Measurements from ENCODE around the gene UHRF2. TPM values are rescaled to one million over a fixed set of nuclear protein-coding genes. Genes with fewer than 3 reads are reported as not detected.
"Not testable (repeated sequence)": the region's sequence is repeated elsewhere in the genome, so short reads cannot be mapped to it uniquely, and the experiment has no call there.

UHRF2 gene
- total RNA-seq, 1 experiment from 2014 or later, result 31.3 TPM

- Histone ChIP-seq H3K79me2 (ENCODE audit: low read length) (peaks cover 96% of the 10 kb centered on the region), H3K9ac (ENCODE audit: low read length) (no peak overlapping the region), H3F3A (ENCODE audit: low read length, unreplicated experiment) (no peaks in the 10 kb centered on the region), H2AFZ (ENCODE audit: low read length) (no peak overlapping the region), H3K9me2 (replicated peaks; ENCODE audit: low read length) (no peaks in the 10 kb centered on the region), H3K36me3 (ENCODE audit: low read depth, low read length) (no peaks in the 10 kb centered on the region; the same call in 1 of the 2 replicates), H3K9me3 (ENCODE audit: low read length) (no peaks in the 10 kb centered on the region), H3K4me1 (ENCODE audit: insufficient read depth, low read length) (no peaks in the 10 kb centered on the region), H3K4me2 (ENCODE audit: low read length) (no peak overlapping the region), H3K27me3 (ENCODE audit: low read length) (no peaks in the 10 kb centered on the region), H3K4me3 (ENCODE audit: low read length) (no peak overlapping the region), H3K27ac (ENCODE audit: low read length) (no peak overlapping the region), H4K20me1 (ENCODE audit: low read length) (peaks cover 9% of the 10 kb centered on the region; the same call in 1 of the 2 replicates)
- TF ChIP-seq EZH2phosphoT487 (IDR thresholded peaks at IDR 0.05; ENCODE audit: borderline replicate concordance, low read length) (no peak), CTCF (conservative IDR thresholded peaks at IDR 0.05; ENCODE audit: low read depth, low read length) (no peak), EZH2 (IDR thresholded peaks at IDR 0.05; ENCODE audit: low read length, unreplicated experiment) (no peak)
- ATAC-seq, result no peak
- ChIA-PET POLR2A (ENCODE audit: unreplicated experiment) (no interaction called here), CTCF (no interaction called here)
- intact Hi-C loops (cut with micrococcal nuclease), result no loop called here
- no peak for DNase-seq
- BruUV-seq (replicated peaks), result no TSS peak
Observed at GRCh38 chr9:6450641-6451375, 37.8 kb downstream of the UHRF2 start.

- H3F3A ChIP-seq (ENCODE audit: low read length, unreplicated experiment); BruUV-seq (replicated peaks); ATAC-seq; H3K4me3 ChIP-seq (ENCODE audit: low read length); H2AFZ ChIP-seq (ENCODE audit: low read length); intact Hi-C loops (cut with micrococcal nuclease); H3K9me3 ChIP-seq (ENCODE audit: low read length); H3K4me2 ChIP-seq (ENCODE audit: low read length); H3K27ac ChIP-seq (ENCODE audit: low read length); H3K36me3 ChIP-seq (ENCODE audit: low read depth, low read length); CTCF ChIA-PET; POLR2A ChIA-PET (ENCODE audit: unreplicated experiment); H3K9ac ChIP-seq (ENCODE audit: low read length); DNase-seq; H3K27me3 ChIP-seq (ENCODE audit: low read length); H3K4me1 ChIP-seq (ENCODE audit: insufficient read depth, low read length); H4K20me1 ChIP-seq (ENCODE audit: low read length); H3K9me2 ChIP-seq (replicated peaks; ENCODE audit: low read length): not testable (repeated sequence)
- peaks cover 96% of the 10 kb centered on the region for H3K79me2 ChIP-seq (ENCODE audit: low read length)
Observed at GRCh38 chr9:6455292-6455691, 42.3 kb downstream of the UHRF2 start.

DNA sequence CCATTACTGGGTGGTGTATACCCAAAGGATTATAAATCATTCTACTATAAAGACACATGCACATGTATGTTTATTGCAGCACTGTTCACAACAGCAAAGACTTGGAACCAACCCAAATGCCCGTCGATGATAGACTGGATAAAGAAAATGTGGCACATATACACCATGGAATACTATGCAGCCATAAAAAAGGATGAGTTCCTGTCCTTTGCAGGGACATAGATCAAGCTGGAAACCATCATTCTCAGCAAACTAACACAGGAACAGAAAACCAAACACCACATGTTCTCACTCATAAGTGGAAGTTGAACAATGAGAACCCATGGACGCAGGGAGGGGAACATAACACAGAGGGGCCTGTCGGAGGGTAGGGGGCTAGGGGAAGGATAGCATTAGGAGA is 45.7 kb downstream of the UHRF2 start:
- H3K27me3 ChIP-seq (ENCODE audit: low read length); H3K9me3 ChIP-seq (ENCODE audit: low read length); intact Hi-C loops (cut with micrococcal nuclease); BruUV-seq (replicated peaks); H3K4me3 ChIP-seq (ENCODE audit: low read length); H4K20me1 ChIP-seq (ENCODE audit: low read length); H3K36me3 ChIP-seq (ENCODE audit: low read depth, low read length); H3F3A ChIP-seq (ENCODE audit: low read length, unreplicated experiment); H2AFZ ChIP-seq (ENCODE audit: low read length); ATAC-seq; H3K9ac ChIP-seq (ENCODE audit: low read length); H3K4me2 ChIP-seq (ENCODE audit: low read length); CTCF ChIA-PET; H3K9me2 ChIP-seq (replicated peaks; ENCODE audit: low read length); DNase-seq; H3K27ac ChIP-seq (ENCODE audit: low read length); H3K4me1 ChIP-seq (ENCODE audit: insufficient read depth, low read length): not testable (repeated sequence)
- H3K79me2 ChIP-seq (ENCODE audit: low read length), result peaks cover 71% of the 10 kb centered on the region
- POLR2A ChIA-PET (ENCODE audit: unreplicated experiment), result interaction anchor here (0.6 kb wide), 1 partner anchor 32 kb away, joined by 5 read pairs; no protein-coding TSS in a partner anchor

- Histone ChIP-seq H3K4me2 (ENCODE audit: low read length) (no peak overlapping the region), H3K79me2 (ENCODE audit: low read length) (peaks cover 71% of the 10 kb centered on the region), H4K20me1 (ENCODE audit: low read length) (no peaks in the 10 kb centered on the region), H3K9ac (ENCODE audit: low read length) (no peak overlapping the region), H3K27me3 (ENCODE audit: low read length) (no peaks in the 10 kb centered on the region), H2AFZ (ENCODE audit: low read length) (no peak overlapping the region), H3K9me2 (replicated peaks; ENCODE audit: low read length) (no peaks in the 10 kb centered on the region), H3K4me3 (ENCODE audit: low read length) (no peak overlapping the region), H3K36me3 (ENCODE audit: low read depth, low read length) (peaks cover 4% of the 10 kb centered on the region), H3K27ac (ENCODE audit: low read length) (no peak overlapping the region), H3K9me3 (ENCODE audit: low read length) (no peaks in the 10 kb centered on the region), H3F3A (ENCODE audit: low read length, unreplicated experiment) (no peaks in the 10 kb centered on the region), H3K4me1 (ENCODE audit: insufficient read depth, low read length) (no peaks in the 10 kb centered on the region)
- ChIA-PET CTCF (no interaction called here), POLR2A (ENCODE audit: unreplicated experiment) (no interaction called here)
- TF ChIP-seq EZH2phosphoT487 (IDR thresholded peaks at IDR 0.05; ENCODE audit: borderline replicate concordance, low read length) (no peak), EZH2 (IDR thresholded peaks at IDR 0.05; ENCODE audit: low read length, unreplicated experiment) (no peak), CTCF (conservative IDR thresholded peaks at IDR 0.05; ENCODE audit: low read depth, low read length) (no peak)
- no TSS peak for BruUV-seq (replicated peaks)
- DNase-seq, result no peak
- no peak for ATAC-seq
- intact Hi-C loops (cut with micrococcal nuclease), result no loop called here
Observed at GRCh38 chr9:6459718-6460117, 46.7 kb downstream of the UHRF2 start.
